ENCODE measurements around the gene CACNA2D3. TPM values are rescaled to one million over a fixed set of nuclear protein-coding genes. Genes with fewer than 3 reads are reported as not detected.
A peak's percentile ranks its signal among the peaks of the same experiment; 100 is the strongest.
"Not testable (repeated sequence)": the region's sequence is repeated elsewhere in the genome, so short reads cannot be mapped to it uniquely, and the experiment has no call there.

Gene CACNA2D3
- total RNA-seq, 1 donor from 2014 or later, result 10.0 TPM

DNA sequence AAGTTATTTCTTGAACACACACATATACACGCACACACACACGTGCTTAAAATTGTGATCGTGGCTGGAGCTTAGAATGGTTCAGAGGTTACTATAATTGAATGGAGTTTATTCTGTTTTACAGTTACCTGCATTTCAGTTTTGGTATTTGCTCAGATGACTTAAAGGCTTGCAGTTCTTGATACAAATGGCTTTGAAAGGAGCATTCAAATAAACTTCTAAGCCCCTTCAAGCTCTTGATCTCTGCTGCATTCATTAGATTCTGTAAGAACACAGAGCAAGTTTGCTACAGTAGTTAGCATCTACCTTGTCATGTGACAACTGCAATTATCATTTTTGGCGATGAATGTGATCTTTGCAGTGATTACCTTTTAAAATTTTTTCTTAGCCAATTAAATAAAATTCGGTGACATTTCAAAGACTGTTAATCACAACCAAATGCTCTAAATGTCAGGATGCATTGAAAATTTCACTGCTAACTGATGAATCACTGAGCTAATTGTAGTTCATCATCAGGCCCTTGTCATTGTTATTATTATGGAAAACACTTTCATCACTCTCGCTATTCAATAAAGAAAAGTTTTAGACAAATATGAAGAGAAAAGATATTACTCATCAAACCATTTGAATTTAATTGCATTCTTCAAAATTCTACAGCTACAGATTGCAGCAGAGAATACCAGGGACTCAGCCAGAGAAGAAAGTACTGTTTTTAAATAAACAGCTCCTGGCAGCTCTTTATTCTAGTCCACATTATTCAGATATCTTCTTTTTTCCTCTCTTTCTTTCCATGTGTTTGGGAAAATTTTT lies 509.4 kb downstream of the CACNA2D3 start:
- Mint-ChIP-seq H3K27me3 (ENCODE audit: unreplicated experiment) (peaks cover 3% of the 10 kb centered on the region), H3K4me3 (ENCODE audit: unreplicated experiment) (no peak overlapping the region), H3K4me1 (ENCODE audit: low read depth, unreplicated experiment) (no peaks in the 10 kb centered on the region), H3K36me3 (ENCODE audit: unreplicated experiment) (peaks cover 13% of the 10 kb centered on the region), H3K27ac (ENCODE audit: unreplicated experiment) (no peak overlapping the region), H3K9me3 (ENCODE audit: unreplicated experiment) (peaks cover 3% of the 10 kb centered on the region)
- TF ChIP-seq, protein P1, sequence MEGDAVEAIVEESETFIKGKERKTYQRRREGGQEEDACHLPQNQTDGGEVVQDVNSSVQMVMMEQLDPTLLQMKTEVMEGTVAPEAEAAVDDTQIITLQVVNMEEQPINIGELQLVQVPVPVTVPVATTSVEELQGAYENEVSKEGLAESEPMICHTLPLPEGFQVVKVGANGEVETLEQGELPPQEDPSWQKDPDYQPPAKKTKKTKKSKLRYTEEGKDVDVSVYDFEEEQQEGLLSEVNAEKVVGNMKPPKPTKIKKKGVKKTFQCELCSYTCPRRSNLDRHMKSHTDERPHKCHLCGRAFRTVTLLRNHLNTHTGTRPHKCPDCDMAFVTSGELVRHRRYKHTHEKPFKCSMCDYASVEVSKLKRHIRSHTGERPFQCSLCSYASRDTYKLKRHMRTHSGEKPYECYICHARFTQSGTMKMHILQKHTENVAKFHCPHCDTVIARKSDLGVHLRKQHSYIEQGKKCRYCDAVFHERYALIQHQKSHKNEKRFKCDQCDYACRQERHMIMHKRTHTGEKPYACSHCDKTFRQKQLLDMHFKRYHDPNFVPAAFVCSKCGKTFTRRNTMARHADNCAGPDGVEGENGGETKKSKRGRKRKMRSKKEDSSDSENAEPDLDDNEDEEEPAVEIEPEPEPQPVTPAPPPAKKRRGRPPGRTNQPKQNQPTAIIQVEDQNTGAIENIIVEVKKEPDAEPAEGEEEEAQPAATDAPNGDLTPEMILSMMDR (IDR thresholded peaks at IDR 0.05; ENCODE audit: partially characterized antibody, unreplicated experiment), result no peak
- no peak for DNase-seq

DNA sequence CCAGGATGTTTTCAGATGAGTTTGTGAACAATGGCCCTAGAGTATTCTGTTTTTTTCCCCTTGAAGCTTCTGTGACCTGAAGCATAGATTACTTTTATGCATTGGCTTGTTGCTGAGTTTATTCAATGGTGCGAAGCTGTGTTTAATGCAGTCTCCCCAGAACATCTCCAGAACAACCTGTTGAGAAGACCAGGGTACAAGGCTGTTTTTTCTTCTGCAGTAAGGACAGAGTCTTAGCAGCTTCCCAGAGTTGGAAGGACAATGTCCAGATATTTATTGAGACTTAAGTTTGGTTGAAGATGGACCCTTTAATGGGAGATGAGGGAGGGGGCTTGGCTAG lies 509.9 kb downstream of the CACNA2D3 start:
- TF ChIP-seq, protein P1 (IDR thresholded peaks at IDR 0.05; ENCODE audit: partially characterized antibody, unreplicated experiment), result no peak
- DNase-seq, result no peak
- Mint-ChIP-seq H3K27me3 (ENCODE audit: unreplicated experiment) (peaks cover 1% of the 10 kb centered on the region), H3K27ac (ENCODE audit: unreplicated experiment) (no peak overlapping the region), H3K4me3 (ENCODE audit: unreplicated experiment) (no peak overlapping the region), H3K36me3 (ENCODE audit: unreplicated experiment) (peaks cover 9% of the 10 kb centered on the region), H3K4me1 (ENCODE audit: low read depth, unreplicated experiment) (no peaks in the 10 kb centered on the region), H3K9me3 (ENCODE audit: unreplicated experiment) (peaks cover 3% of the 10 kb centered on the region)

DNA sequence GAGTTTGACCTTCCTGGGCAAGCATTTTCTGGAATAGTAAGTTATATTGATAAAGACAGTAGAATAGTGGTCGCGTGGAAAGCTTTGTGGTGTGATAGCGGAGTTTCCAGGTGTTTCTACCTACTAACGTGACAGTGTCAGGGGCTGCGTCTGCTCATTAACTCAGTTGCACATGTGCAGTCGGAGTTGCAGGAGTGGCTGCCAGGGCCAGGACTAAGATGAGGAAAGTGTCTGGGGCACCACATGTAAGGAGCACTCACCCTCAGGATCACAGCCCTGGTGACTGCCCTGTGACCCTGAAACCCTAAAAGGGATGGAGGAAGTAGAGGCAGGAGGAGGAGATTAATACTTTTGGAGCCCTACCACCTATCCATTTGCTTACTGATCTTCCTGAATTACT lies 510.5 kb downstream of the CACNA2D3 start:
- Mint-ChIP-seq H3K27ac (ENCODE audit: unreplicated experiment) (no peak overlapping the region), H3K27me3 (ENCODE audit: unreplicated experiment) (no peaks in the 10 kb centered on the region), H3K36me3 (ENCODE audit: unreplicated experiment) (peaks cover 6% of the 10 kb centered on the region), H3K9me3 (ENCODE audit: unreplicated experiment) (peaks cover 3% of the 10 kb centered on the region), H3K4me1 (ENCODE audit: low read depth, unreplicated experiment) (no peaks in the 10 kb centered on the region), H3K4me3 (ENCODE audit: unreplicated experiment) (no peak overlapping the region)
- no peak for DNase-seq
- TF ChIP-seq, protein P1 (IDR thresholded peaks at IDR 0.05; ENCODE audit: partially characterized antibody, unreplicated experiment), result no peak

DNA sequence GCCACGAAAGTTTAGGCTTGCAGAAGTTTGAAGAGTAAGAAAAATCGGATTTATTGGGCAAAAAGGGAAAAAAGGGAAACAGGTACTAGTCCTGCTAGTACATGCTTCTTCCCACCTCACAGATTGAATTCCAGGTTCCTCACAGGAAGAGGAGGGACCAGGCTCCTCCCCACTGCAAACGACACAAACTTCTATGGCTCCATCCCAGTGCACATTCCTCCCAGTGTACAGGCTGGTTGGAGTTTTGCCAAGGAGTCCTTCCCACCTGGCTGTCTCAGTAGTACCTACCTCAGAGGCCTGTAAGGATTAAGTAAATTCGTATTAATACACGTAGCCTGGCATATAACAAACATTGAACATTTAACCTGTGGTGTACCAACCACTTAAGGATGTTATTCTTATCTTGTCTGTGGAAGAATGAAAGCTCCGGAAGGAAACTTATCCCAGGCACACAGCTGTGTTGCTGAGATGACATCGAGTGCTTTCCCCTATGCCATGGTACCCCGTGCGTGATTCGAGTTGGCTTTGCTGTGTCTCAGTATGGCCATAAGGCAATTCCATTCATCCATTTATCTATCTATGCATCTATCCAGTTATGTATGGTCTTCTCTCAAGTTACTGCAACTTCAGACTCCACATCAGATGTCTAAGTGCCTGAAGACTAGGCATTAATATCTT lies 511.2 kb downstream of the CACNA2D3 start:
- TF ChIP-seq, protein P1 (IDR thresholded peaks at IDR 0.05; ENCODE audit: partially characterized antibody, unreplicated experiment), result no peak
- DNase-seq, result no peak
- Mint-ChIP-seq H3K27ac (ENCODE audit: unreplicated experiment) (no peak overlapping the region), H3K27me3 (ENCODE audit: unreplicated experiment) (peaks cover 5% of the 10 kb centered on the region), H3K4me3 (ENCODE audit: unreplicated experiment) (no peak overlapping the region), H3K4me1 (ENCODE audit: low read depth, unreplicated experiment) (no peaks in the 10 kb centered on the region), H3K36me3 (ENCODE audit: unreplicated experiment) (peaks cover 2% of the 10 kb centered on the region), H3K9me3 (ENCODE audit: unreplicated experiment) (peaks cover 3% of the 10 kb centered on the region)

DNA sequence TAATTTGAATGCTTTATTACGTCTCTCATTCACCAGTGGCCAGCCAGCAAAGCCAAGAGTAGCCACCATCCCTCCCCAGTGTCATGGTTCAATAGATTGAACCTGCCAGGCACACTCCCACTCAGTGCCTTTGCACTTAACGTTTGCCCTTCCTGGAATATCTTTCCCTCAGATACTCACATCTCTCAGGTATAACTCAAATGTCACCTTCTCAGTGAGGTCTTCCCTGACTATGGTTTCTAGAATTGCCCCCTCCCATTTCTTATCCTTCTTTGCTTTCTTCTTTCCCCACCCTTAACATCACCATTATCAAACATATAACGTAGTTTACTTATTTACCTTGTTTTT lies 511.7 kb downstream of the CACNA2D3 start:
- Mint-ChIP-seq H3K27me3 (ENCODE audit: unreplicated experiment) (peaks cover 9% of the 10 kb centered on the region), H3K4me1 (ENCODE audit: low read depth, unreplicated experiment) (no peaks in the 10 kb centered on the region), H3K4me3 (ENCODE audit: unreplicated experiment) (no peak overlapping the region), H3K36me3 (ENCODE audit: unreplicated experiment) (no peaks in the 10 kb centered on the region), H3K9me3 (ENCODE audit: unreplicated experiment) (peaks cover 2% of the 10 kb centered on the region), H3K27ac (ENCODE audit: unreplicated experiment) (no peak overlapping the region)
- DNase-seq, result no peak
- TF ChIP-seq, protein P1 (IDR thresholded peaks at IDR 0.05; ENCODE audit: partially characterized antibody, unreplicated experiment), result no peak

DNA sequence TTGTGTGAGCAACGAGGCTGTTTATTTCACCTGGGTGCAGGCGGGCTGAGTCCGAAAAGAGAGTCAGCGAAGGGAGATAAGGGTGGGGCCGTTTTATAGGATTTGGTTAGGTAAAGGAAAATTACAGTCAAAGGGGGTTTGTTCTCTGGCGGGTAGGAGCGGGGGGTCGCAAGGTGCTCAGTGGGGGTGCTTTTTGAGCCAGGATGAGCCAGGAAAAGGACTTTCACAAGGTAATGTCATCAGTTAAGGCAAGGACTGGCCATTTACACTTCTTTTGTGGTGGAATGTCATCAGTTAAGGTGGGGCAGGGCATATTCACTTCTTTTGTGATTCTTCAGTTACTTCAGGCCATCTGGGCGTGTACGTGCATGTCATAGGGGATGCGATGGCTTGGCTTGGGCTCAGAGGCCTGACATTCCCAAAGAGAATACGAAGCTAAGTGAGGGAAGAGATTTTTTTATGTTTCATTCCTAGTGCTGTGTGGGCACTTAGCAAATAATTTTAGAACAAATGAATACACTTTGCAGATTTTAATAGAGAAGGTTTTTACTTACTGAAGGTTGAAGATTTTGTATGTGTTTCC lies 517.5 kb downstream of the CACNA2D3 start:
- not testable (repeated sequence) for H3K36me3 Mint-ChIP-seq (ENCODE audit: unreplicated experiment); H3K27ac Mint-ChIP-seq (ENCODE audit: unreplicated experiment); H3K4me1 Mint-ChIP-seq (ENCODE audit: low read depth, unreplicated experiment); DNase-seq; H3K9me3 Mint-ChIP-seq (ENCODE audit: unreplicated experiment)
- H3K27me3 Mint-ChIP-seq (ENCODE audit: unreplicated experiment), result peaks cover 15% of the 10 kb centered on the region
- peak overlapping the region; percentile 70 for H3K4me3 Mint-ChIP-seq (ENCODE audit: unreplicated experiment)
